Uterus (tissue), 4 donors: ENCODE results near the gene PRKRA. TPM values are rescaled to one million over a fixed set of nuclear protein-coding genes. Genes with fewer than 3 reads are reported as not detected.

ENCODE experiments used
- DNase-seq, 2 donors: peaks; one replicate each; pipeline ENCODE4 v3.0.0-alpha.2; 2019 to 2020
- H3K27ac ChIP-seq, 2 donors: fragments of 200-600 bp; sonication (generic); 1 replicate in 1 of 2; 2 replicates in 1 of 2; pipeline ENCODE4 v1.5.1; 2016 to 2018
- H3K27me3 ChIP-seq, 2 donors: fragments of 200-600 bp; sonication (generic); one replicate each; pipeline ENCODE4 v1.5.1; 2018 to 2019; ENCODE audit warnings: control low read depth in 1 of 2
- H3K36me3 ChIP-seq, 2 donors: fragments of 200-600 bp; sonication (generic); one replicate each; pipeline ENCODE4 v1.5.1; 2019; ENCODE audit warnings: control low read depth in 1 of 2
- H3K4me1 ChIP-seq, 2 donors: fragments of 200-600 bp; sonication (generic); one replicate each; pipeline ENCODE4 v1.5.1; 2018 to 2019; ENCODE audit warnings: control low read depth in 1 of 2
- H3K4me3 ChIP-seq, 2 donors: fragments of 200-600 bp; sonication (generic); 1 replicate in 1 of 2; 2 replicates in 1 of 2; pipeline ENCODE4 v1.5.1; 2018 to 2019; ENCODE audit warnings: mild to moderate bottlenecking in 1 of 2
- H3K9me3 ChIP-seq, 2 donors: fragments of 200-600 bp; sonication (generic); one replicate each; pipeline ENCODE4 v1.5.1; 2019; ENCODE audit warnings: control low read depth in 1 of 2
- POLR2A ChIP-seq, 2 donors: fragments of 450-650 bp; IDR thresholded peaks; one replicate each; pipeline ENCODE4 v1.6.1; 2016; ENCODE audit warnings: antibody characterized with exemption in 2 of 2, mild to moderate bottlenecking in 1 of 2, moderate library complexity in 1 of 2
- intact Hi-C: fragments of 100-400 bp; cut with DNase I; formaldehyde crosslinking; loops from one replicate; pipeline ENCODE4 v1.15.1; 2023; ENCODE audit warnings: low total_unique reads
- total RNA-seq, 4 donors: library from RNA; depleted of rRNA in 3 of 4; stranded (reverse); fragments of >200 nt in 3 of 4; gene quantifications; one replicate each; pipeline versions ENCODE4 v1.1.0 to v1.2.4, GENCODE V29; 2014 to 2023
- TF ChIP-seq, protein P1 (sequence below), 4 experiments: fragments of 200-600 bp in 2 of 4; fragments of 450-650 bp in 2 of 4; sonication (generic) in 2 of 4; IDR thresholded peaks; one replicate each; pipeline ENCODE4 v1.5.1; 2016 to 2019; ENCODE audit warnings: antibody characterized with exemption in 4 of 4, mild to moderate bottlenecking in 2 of 4, moderate library complexity in 1 of 4
- donor health status: DM: yes; HTN: yes; CAD: no.

Gene PRKRA
- total RNA-seq, 4 donors from 2014 or later: 42.1 to 132 (median 68.8) TPM

DNA sequence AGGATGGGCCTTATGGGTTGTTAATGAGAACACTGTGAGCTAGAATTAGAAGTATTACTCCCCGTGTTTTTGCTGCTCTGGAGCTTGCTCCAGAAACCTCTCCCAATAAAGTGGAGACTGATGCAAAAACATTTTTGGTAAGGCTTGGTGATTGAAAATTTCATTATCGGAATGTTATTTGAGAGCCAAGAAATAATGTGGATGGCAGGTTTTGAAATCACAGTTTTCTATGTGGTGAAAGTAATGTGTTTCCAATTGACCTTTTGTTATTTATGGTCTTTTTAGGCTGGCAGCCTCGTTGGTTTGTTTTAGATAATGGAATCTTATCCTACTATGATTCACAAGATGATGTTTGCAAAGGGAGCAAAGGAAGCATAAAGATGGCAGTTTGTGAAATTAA, 34.4 kb upstream of the PRKRA start:
- intact Hi-C loops: no loop called here
- DNase-seq: no peak
- Histone ChIP-seq H3K27ac (no peak overlapping the region), H3K9me3 (no peaks in the 10 kb centered on the region), H3K4me3 (no peak overlapping the region), H3K4me1 (peaks cover 5 to 8% of the 10 kb centered on the region in 2 donors), H3K27me3 (no peaks in the 10 kb centered on the region), H3K36me3 (no peaks in the 10 kb centered on the region)
- TF ChIP-seq, protein P1, sequence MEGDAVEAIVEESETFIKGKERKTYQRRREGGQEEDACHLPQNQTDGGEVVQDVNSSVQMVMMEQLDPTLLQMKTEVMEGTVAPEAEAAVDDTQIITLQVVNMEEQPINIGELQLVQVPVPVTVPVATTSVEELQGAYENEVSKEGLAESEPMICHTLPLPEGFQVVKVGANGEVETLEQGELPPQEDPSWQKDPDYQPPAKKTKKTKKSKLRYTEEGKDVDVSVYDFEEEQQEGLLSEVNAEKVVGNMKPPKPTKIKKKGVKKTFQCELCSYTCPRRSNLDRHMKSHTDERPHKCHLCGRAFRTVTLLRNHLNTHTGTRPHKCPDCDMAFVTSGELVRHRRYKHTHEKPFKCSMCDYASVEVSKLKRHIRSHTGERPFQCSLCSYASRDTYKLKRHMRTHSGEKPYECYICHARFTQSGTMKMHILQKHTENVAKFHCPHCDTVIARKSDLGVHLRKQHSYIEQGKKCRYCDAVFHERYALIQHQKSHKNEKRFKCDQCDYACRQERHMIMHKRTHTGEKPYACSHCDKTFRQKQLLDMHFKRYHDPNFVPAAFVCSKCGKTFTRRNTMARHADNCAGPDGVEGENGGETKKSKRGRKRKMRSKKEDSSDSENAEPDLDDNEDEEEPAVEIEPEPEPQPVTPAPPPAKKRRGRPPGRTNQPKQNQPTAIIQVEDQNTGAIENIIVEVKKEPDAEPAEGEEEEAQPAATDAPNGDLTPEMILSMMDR (IDR thresholded peaks at IDR 0.05): no peak
- no peak for TF ChIP-seq POLR2A (IDR thresholded peaks at IDR 0.05)

DNA sequence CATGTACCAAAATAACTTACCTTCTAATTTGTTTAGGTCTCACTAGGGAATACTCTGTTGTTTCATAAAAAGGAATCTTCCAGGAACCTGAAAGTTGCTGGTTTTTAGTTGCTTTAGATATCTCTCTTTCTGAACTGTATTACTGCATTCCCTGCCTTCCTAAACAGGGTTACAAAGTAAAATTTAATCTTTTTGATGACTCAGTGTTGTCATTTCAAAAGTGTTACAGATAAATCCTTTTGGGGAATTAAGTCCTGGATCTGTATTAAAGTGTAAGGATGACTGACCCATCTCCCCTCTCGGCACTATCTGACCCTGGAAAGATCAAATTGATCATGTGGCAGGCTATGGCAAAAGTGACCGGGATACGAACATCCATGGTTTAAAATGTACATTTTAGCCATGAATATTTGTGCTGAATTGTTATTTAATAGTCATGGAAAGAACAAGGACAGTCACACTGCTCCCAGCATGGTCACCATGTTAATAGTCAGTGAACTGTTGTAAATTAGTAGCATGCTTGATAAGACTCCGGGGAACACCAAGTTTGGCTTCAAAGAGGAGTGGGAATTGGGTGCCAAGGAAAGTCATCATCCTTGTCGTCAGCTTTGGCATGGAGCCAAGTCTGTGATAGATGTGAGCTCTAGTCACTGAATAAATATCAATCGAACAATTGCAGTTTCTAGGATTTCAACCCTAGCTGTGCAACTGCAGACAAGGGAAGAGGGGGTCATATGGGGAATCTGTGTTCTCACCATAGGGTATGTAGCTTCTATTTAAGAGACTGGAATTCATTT, 33.5 kb upstream of the PRKRA start:
- peak in 1 of 2 donors; percentile 20 for DNase-seq
- no peak overlapping the region for H3K27ac ChIP-seq
- no peaks in the 10 kb centered on the region for H3K9me3 ChIP-seq
- TF ChIP-seq, protein P1 (IDR thresholded peaks at IDR 0.05): no peak
- TF ChIP-seq POLR2A (IDR thresholded peaks at IDR 0.05): no peak
- no peaks in the 10 kb centered on the region for H3K27me3 ChIP-seq
- H3K4me1 ChIP-seq: peaks cover 5 to 8% of the 10 kb centered on the region in 2 donors
- H3K36me3 ChIP-seq: no peaks in the 10 kb centered on the region
- H3K4me3 ChIP-seq: no peak overlapping the region
- intact Hi-C loops: no loop called here

DNA sequence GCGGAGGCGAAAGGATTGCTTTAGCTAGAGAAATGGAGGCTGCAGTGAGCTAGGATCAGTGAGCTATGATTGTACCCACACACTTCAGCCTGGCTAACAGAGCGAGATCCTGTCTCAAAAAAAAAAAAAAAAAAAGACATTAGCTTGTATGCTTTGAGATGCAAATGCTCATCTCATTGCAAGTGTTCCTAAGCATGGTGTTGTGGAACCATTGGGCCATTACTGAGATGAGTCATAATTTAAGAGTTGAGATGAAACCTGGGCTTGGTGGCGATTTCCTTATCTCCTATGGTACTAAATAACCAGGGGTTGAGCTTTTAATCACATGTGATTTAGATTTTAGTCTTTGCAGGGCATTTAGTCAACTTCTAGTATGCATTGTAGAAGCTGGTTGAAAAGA, 31.5 kb upstream of the PRKRA start:
- no peaks in the 10 kb centered on the region for H3K36me3 ChIP-seq
- intact Hi-C loops: no loop called here
- no peaks in the 10 kb centered on the region for H3K9me3 ChIP-seq
- H3K27me3 ChIP-seq: no peaks in the 10 kb centered on the region
- DNase-seq: no peak
- TF ChIP-seq POLR2A (IDR thresholded peaks at IDR 0.05): no peak
- TF ChIP-seq, protein P1 (IDR thresholded peaks at IDR 0.05): no peak
- no peak overlapping the region for H3K4me3 ChIP-seq
- no peak overlapping the region for H3K27ac ChIP-seq
- H3K4me1 ChIP-seq: peaks cover 5 to 8% of the 10 kb centered on the region in 2 donors

DNA sequence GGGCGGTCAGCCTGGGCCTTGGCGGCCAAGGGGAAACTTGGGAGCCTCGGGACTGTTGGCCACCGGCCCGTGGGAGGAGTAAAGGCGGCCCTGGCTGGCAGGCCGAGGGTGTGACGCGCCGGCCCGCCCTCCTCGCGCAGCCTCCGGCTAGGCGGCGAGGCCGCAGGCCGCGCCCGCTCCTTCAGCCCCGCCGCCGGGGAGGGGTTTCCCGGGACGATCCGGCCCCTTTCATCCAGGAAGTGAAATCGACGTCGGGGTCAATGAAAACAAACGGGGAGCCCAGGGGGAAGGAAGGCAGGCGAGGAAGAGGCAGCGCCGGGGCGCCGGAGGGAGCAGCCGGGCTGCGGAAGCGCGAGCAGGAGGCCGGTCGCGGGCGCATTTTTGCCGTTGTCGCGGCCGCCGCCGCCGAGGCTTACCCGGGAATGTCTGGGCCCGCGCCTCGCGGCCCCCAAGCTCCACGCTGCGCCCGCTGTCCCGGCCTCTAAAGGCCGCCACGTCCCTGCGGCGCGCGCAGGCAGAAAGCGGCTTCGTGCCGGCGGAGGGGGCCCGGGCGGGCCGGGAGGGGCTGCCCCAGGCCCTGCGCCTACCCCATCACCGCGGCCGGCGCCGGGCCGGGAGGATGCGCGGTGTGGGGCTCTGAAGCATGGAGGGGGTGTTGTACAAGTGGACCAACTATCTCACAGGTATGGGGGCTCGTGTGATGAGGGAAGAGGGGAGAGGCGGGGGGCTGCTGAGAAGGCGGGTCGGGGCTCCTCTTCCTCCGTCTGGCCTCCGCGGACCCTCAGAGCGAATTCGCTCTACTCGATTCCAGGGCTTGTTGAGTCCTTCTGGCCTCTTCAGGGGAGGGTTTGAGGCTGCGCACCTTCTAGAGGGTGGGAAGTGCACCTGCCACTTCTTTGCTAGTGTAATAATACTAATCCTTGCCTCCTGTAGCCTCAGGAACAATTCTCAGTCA, 29.5 kb upstream of the PRKRA start, which contains the start of gene PLEKHA3:
TSS of gene PLEKHA3 (plus strand) at position 231 of the 955 bp plus-strand sequence. CDS start at position 644, 413 bp downstream.
- TF ChIP-seq POLR2A (IDR thresholded peaks at IDR 0.05): peak; percentile 71 to 80
- TF ChIP-seq, protein P1 (IDR thresholded peaks at IDR 0.05): peak in 1 of 4 experiments; percentile 8
- Histone ChIP-seq H3K36me3 (no peaks in the 10 kb centered on the region), H3K9me3 (no peaks in the 10 kb centered on the region), H3K4me3 (peak within 1 kb of the TSS; percentile 68 to 96), H3K4me1 (peaks cover 8 to 12% of the 10 kb centered on the region in 2 donors), H3K27ac (peak within 1 kb of the TSS; percentile 93 to 99), H3K27me3 (no peaks in the 10 kb centered on the region)
- DNase-seq: peak; percentile 96 to 98
- intact Hi-C loops: loop anchor here (2.0 kb wide), 1 partner anchor 30 kb away; the partner anchor contains the start of genes PJVK and PRKRA
